Dermis blood vessel endothelial cell (primary cell): ENCODE data around the gene ITPRIPL1. TPM values are rescaled to one million over a fixed set of nuclear protein-coding genes. Genes with fewer than 3 reads are reported as not detected.
"Not testable (repeated sequence)": the region's sequence is repeated elsewhere in the genome, so short reads cannot be mapped to it uniquely, and the experiment has no call there.

ENCODE experiments used
- DNase-seq: peaks from one replicate; pipeline ENCODE4 v3.0.0; 2010
- total RNA-seq: library from RNA; depleted of rRNA; stranded (reverse); fragments of >200 nt; gene quantifications from 2 replicates; pipeline ENCODE4 v1.2.3, GENCODE V29; 2014

The ITPRIPL1 gene, protein sequence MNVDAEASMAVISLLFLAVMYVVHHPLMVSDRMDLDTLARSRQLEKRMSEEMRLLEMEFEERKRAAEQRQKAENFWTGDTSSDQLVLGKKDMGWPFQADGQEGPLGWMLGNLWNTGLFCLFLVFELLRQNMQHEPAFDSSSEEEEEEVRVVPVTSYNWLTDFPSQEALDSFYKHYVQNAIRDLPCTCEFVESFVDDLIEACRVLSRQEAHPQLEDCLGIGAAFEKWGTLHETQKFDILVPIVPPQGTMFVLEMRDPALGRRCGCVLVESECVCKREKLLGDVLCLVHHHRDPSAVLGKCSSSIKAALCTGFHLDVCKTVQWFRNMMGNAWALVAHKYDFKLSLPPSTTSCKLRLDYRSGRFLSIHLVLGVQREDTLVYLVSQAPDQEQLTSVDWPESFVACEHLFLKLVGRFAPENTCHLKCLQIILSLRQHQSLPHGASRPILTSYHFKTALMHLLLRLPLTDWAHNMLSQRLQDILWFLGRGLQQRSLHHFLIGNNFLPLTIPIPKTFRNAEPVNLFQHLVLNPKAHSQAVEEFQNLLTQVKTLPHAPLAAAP
- total RNA-seq = 7.0 and 7.7 TPM in 2 replicates

- no peak for DNase-seq
These were observed at the start of gene ITPRIPL1 for GRCh38 chr2:96325041-96325883. Gene ITPRIPL1, plus strand, starts transcription at chr2:96325317. Its CDS starts 523 bp downstream, at chr2:96325840.

DNA sequence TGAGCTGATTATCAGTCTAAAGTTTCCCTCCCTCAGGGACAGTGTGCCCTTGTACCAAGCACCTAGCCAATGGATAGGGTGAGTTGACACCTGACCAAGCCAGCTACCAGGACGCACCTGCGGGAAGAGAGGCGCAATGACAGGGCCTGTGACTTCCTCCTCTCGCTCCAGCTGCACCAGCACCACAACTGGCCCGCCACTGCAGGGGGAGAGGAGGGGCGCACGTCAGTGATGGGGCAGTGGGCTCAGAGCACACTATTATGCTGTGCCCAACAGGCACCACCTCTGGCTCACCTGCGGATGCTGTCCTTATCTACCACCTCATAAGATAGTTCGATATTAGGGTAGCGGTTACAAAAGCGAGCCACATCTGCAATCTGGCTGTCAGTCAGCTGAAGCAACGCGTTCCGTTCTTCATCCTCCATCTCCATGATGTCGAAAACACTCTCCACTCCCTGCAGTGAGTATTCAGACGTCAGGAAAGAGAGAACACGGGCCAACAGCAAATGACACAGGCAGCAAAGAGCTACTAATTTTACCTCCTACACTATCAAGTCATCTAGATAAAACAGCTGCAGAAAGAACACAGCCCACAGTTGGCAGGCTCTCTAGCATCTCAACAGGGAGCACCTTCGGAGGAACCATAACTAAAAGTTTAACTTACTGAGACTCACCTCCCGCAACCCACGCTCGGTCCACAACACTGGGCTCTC is 48.2 kb upstream of the ITPRIPL1 start:
- DNase-seq = no peak

- no peak for DNase-seq
These were observed 37.8 kb upstream of the ITPRIPL1 start for GRCh38 chr2:96287273-96287856.

GRCh38 chr2:96291751-96292150 is 33.4 kb upstream of the ITPRIPL1 start:
- DNase-seq = no peak

- not testable (repeated sequence) for DNase-seq
These were observed 30.8 kb upstream of the ITPRIPL1 start for GRCh38 chr2:96294271-96294670.

- no peak for DNase-seq
These were observed 28.2 kb upstream of the ITPRIPL1 start for GRCh38 chr2:96296925-96297324.

DNA sequence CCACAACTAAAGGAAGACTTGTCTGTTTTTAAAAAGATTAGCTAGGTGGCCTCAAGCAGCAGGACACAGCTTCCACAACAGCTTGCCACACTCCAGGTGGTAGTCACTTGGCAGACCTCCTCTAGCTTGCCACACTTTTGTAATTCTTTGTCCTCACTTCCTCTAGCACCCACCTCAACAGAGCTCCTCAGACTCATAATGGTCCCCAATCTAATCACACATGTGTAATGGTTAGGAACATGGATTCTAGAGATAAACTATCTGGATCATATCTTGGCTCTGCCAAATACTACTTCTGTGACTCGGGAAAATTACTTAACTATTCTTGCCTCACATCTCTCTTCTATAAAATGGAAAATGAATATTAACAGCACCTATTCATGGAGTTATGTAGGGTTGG is 23.3 kb upstream of the ITPRIPL1 start:
- DNase-seq = no peak

DNA sequence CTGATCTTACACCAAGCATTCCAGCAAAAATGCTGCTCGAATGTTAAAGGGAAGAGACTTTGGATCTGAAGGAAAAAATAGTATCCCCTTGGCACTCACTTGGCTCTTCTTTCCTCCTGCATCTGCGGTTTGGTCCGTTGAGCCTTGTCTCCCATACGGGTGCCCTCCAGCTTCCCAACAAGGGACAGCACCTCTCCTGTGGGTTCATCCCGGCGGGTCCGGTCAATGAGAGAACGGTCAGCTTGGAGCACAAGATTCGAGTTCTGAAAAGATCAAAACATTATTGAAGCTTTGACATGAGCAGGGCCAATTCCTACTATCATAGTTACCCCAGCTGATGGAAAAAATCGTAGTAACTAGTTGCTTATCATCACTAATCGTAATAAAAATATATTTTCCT is 20.5 kb upstream of the ITPRIPL1 start:
- no peak for DNase-seq

GRCh38 chr2:96305091-96305978 is 19.8 kb upstream of the ITPRIPL1 start, which contains the start of gene SNRNP200:
Gene SNRNP200, minus strand, starts transcription at chr2:96305546. Its CDS starts 109 bp downstream, at chr2:96305437.
- DNase-seq = peak; percentile 76

- DNase-seq = peak; percentile 3
These were observed 19.2 kb upstream of the ITPRIPL1 start for GRCh38 chr2:96305979-96306308.

DNA sequence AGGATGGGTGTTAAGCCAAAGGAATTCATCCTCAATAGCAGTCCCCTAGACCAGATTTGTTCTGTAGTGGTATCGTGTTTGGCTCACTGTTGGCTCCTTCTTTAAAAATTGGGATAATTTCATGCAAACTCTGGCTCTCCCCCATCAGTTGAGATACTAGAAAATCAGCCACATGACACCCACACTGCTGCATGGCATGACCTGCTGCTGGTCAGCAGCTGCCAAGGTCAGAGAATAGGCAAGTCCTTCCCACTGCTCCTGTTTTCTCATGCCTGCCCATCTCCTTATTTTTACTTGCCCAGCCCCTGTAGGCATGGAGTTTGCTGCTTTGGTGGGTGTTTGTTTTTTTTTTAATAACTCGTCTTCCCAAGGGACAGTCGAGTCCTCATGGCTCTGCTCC is 18.7 kb upstream of the ITPRIPL1 start:
- no peak for DNase-seq

DNA sequence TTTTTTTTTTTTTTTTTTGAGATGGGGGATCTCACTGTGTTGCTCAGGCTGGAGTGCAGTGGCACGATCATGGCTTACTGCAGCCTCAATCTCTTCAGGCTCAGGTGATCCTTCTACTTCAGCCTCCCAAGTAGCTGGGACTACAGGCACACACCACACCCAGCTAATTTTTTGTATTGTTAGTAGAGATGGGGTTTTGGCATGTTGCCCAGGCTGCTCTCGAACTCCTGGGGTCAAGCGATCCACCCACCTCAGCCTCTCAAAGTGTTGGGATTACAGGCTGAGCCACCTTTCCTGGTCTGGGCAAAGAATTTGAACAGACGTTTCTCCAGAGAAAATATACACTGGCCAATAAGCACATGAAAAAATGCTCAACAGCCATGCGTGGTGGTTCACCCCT is 16.9 kb upstream of the ITPRIPL1 start:
- DNase-seq = no peak

GRCh38 chr2:96315005-96315399 is 10.1 kb upstream of the ITPRIPL1 start:
- no peak for DNase-seq

- peak; percentile 60 for DNase-seq
These were observed 9.6 kb upstream of the ITPRIPL1 start for GRCh38 chr2:96315400-96316071.

- no peak for DNase-seq
These were observed 8.1 kb upstream of the ITPRIPL1 start for GRCh38 chr2:96316999-96317398.

GRCh38 chr2:96317584-96317997 is 7.5 kb upstream of the ITPRIPL1 start:
- no peak for DNase-seq

GRCh38 chr2:96318723-96319122 is 6.4 kb upstream of the ITPRIPL1 start:
- no peak for DNase-seq

- DNase-seq = no peak
These were observed 5.7 kb upstream of the ITPRIPL1 start for GRCh38 chr2:96319396-96319795.

GRCh38 chr2:96320326-96320725 is 4.8 kb upstream of the ITPRIPL1 start:
- no peak for DNase-seq

- peak; percentile 38 for DNase-seq
These were observed 4.1 kb upstream of the ITPRIPL1 start for GRCh38 chr2:96320728-96321622.
